PC-9 (cell line): ENCODE data around the gene PSME3IP1. TPM values are rescaled to one million over a fixed set of nuclear protein-coding genes. Genes with fewer than 3 reads are reported as not detected.

Experiments
- BruUV-seq: library from RNA; stranded (reverse); fragments of 400-500 nt; replicated peaks from 2 replicates; lab custom pipeline; 2021; lab: Mats Ljungman, UMichigan
- CTCF ChIA-PET: fragments of 300-600 bp; sonication (Branson Sonifier 250); formaldehyde crosslinking; loops from one replicate; lab custom pipeline; 2022; ENCODE audit warnings: antibody characterized with exemption; lab: Charles Lee
- POLR2A ChIA-PET: fragments of 300-600 bp; sonication (Branson Sonifier 250); formaldehyde crosslinking; loops from one replicate; lab custom pipeline; 2022; ENCODE audit warnings: antibody characterized with exemption; ENCODE audit not compliant: unreplicated experiment; lab: Charles Lee
- DNase-seq, 2 experiments: peaks; one replicate each; pipeline versions ENCODE4 v3.0.0 to v3.0.0-alpha.2; 2015 to 2022; ENCODE audit warnings: mixed read lengths in 1 of 2
- H2AFZ ChIP-seq: fragments of 200-600 bp; sonication (generic); 2 replicates; pipeline ENCODE4 v1.8.1; 2017; ENCODE audit warnings: antibody characterized with exemption
- H3F3A ChIP-seq: fragments of 200-600 bp; sonication (generic); 2 replicates; pipeline ENCODE4 v1.8.1; 2017; ENCODE audit warnings: antibody characterized with exemption, mild to moderate bottlenecking, low read depth; ENCODE audit not compliant: insufficient read depth
- H3K27ac ChIP-seq: fragments of 200-600 bp; sonication (generic); 2 replicates; pipeline ENCODE4 v1.6.1; 2016; ENCODE audit warnings: mixed run types
- H3K27me3 ChIP-seq: fragments of 200-600 bp; sonication (generic); 2 replicates; pipeline ENCODE4 v1.6.1; 2016; ENCODE audit warnings: low read depth, mixed run types; ENCODE audit not compliant: insufficient read depth
- H3K36me3 ChIP-seq: fragments of 200-600 bp; sonication (generic); 2 replicates; pipeline ENCODE4 v1.6.1; 2016; ENCODE audit warnings: low read depth, mixed run types
- H3K4me1 ChIP-seq: fragments of 200-600 bp; sonication (generic); replicated peaks from 2 replicates; pipeline ENCODE4 v1.6.1; 2016; ENCODE audit warnings: mixed run types; ENCODE audit not compliant: insufficient read depth
- H3K4me2 ChIP-seq: fragments of 200-600 bp; sonication (generic); 2 replicates; pipeline ENCODE4 v1.6.1; 2017; ENCODE audit warnings: mixed run types
- H3K4me3 ChIP-seq: fragments of 200-600 bp; sonication (generic); 2 replicates; pipeline ENCODE4 v1.6.1; 2016; ENCODE audit warnings: mixed run types
- H3K79me2 ChIP-seq: fragments of 200-600 bp; sonication (generic); 2 replicates; pipeline ENCODE4 v1.6.1; 2017; ENCODE audit warnings: low read depth, mixed run types
- H3K9me2 ChIP-seq: fragments of 200-600 bp; sonication (generic); 2 replicates; pipeline ENCODE4 v1.8.1; 2017; ENCODE audit warnings: mild to moderate bottlenecking; ENCODE audit not compliant: insufficient read depth
- H3K9me3 ChIP-seq: fragments of 200-600 bp; sonication (generic); 2 replicates; pipeline ENCODE4 v1.8.1; 2016; ENCODE audit warnings: low read depth; ENCODE audit not compliant: insufficient read depth
- H4K20me1 ChIP-seq: fragments of 200-600 bp; sonication (generic); 2 replicates; pipeline ENCODE4 v1.8.1; 2017; ENCODE audit not compliant: insufficient read depth
- CTCF ChIP-seq: fragments of 200-600 bp; sonication (generic); conservative IDR thresholded peaks from 2 replicates; pipeline ENCODE4 v1.6.1; 2017; ENCODE audit warnings: mixed run types, antibody characterized with exemption, mild to moderate bottlenecking, moderate library complexity
- EZH2 ChIP-seq: fragments of 200-600 bp; sonication (generic); IDR thresholded peaks from 2 replicates; pipeline ENCODE4 v1.8.0; 2017; ENCODE audit warnings: antibody characterized with exemption, low read depth
- intact Hi-C: fragments of 100-400 bp; cut with micrococcal nuclease; formaldehyde crosslinking; loops from one replicate; pipeline ENCODE4 v1.10.0; 2022; ENCODE audit not compliant: unreplicated experiment
- total RNA-seq: library from RNA; stranded (reverse); gene quantifications from 2 replicates; pipeline ENCODE4 v1.2.3, GENCODE V29; 2021

PSME3IP1 gene
- total RNA-seq, 1 experiment from 2014 or later, result 121 TPM

GRCh38 chr16:57118461-57119084 is 67.3 kb downstream of the PSME3IP1 start:
- ChIA-PET CTCF (interaction anchor here (0.6 to 0.7 kb wide), 2 partner anchors 159 to 596 kb away, joined by 5 to 9 read pairs; no protein-coding TSS in a partner anchor), POLR2A (no interaction called here)
- no peak for DNase-seq

GRCh38 chr16:57115514-57116182 is 70.2 kb downstream of the PSME3IP1 start:
- H3K79me2 ChIP-seq, result no peaks in the 10 kb centered on the region
- no peak for DNase-seq
- no peak overlapping the region for H2AFZ ChIP-seq
- H3K4me1 ChIP-seq, result no peaks in the 10 kb centered on the region
- ChIA-PET CTCF (no interaction called here), POLR2A (no interaction called here)
- no peaks in the 10 kb centered on the region for H3K9me3 ChIP-seq
- H3K4me3 ChIP-seq, result no peak overlapping the region
- H3K9me2 ChIP-seq, result no peaks in the 10 kb centered on the region
- H3F3A ChIP-seq, result no peaks in the 10 kb centered on the region
- no peaks in the 10 kb centered on the region for H3K27me3 ChIP-seq
- H3K4me2 ChIP-seq, result no peak overlapping the region
- TF ChIP-seq CTCF (no peak), EZH2 (no peak)
- no TSS peak for BruUV-seq
- intact Hi-C loops, result no loop called here
- H3K36me3 ChIP-seq, result no peaks in the 10 kb centered on the region
- H3K27ac ChIP-seq, result no peak overlapping the region
- H4K20me1 ChIP-seq, result no peaks in the 10 kb centered on the region

More at GRCh38 chr16:57118461-57119084, 67.3 kb downstream of the PSME3IP1 start:
- no peak overlapping the region for H2AFZ ChIP-seq
- H3K27ac ChIP-seq, result no peak overlapping the region
- no peaks in the 10 kb centered on the region for H4K20me1 ChIP-seq
- H3K79me2 ChIP-seq, result no peaks in the 10 kb centered on the region
- no peaks in the 10 kb centered on the region for H3K4me1 ChIP-seq
- H3K9me2 ChIP-seq, result no peaks in the 10 kb centered on the region
- intact Hi-C loops, result no loop called here
- H3K9me3 ChIP-seq, result no peaks in the 10 kb centered on the region
- no peak overlapping the region for H3K4me3 ChIP-seq
- no peaks in the 10 kb centered on the region for H3K27me3 ChIP-seq
- TF ChIP-seq CTCF (no peak), EZH2 (no peak)
- no TSS peak for BruUV-seq
- no peak overlapping the region for H3K4me2 ChIP-seq
- H3F3A ChIP-seq, result no peaks in the 10 kb centered on the region
- H3K36me3 ChIP-seq, result no peaks in the 10 kb centered on the region

- POLR2A ChIA-PET, result no interaction called here
These were observed 70.7 kb downstream of the PSME3IP1 start for GRCh38 chr16:57115168-57115513.

More at GRCh38 chr16:57115168-57115513, 70.7 kb downstream of the PSME3IP1 start:
- H3K36me3 ChIP-seq, result no peaks in the 10 kb centered on the region
- H2AFZ ChIP-seq, result no peak overlapping the region
- TF ChIP-seq CTCF (no peak), EZH2 (no peak)
- no peaks in the 10 kb centered on the region for H3K9me2 ChIP-seq
- DNase-seq, result no peak
- H4K20me1 ChIP-seq, result no peaks in the 10 kb centered on the region
- no TSS peak for BruUV-seq
- H3K4me1 ChIP-seq, result no peaks in the 10 kb centered on the region
- CTCF ChIA-PET, result no interaction called here
- no peak overlapping the region for H3K27ac ChIP-seq
- H3K4me2 ChIP-seq, result no peak overlapping the region
- intact Hi-C loops, result no loop called here
- no peaks in the 10 kb centered on the region for H3K27me3 ChIP-seq
- H3K9me3 ChIP-seq, result no peaks in the 10 kb centered on the region
- H3F3A ChIP-seq, result no peaks in the 10 kb centered on the region
- H3K4me3 ChIP-seq, result no peak overlapping the region
- H3K79me2 ChIP-seq, result no peaks in the 10 kb centered on the region
